Loucy (cell line): ENCODE results near the gene DEDD.
A peak's percentile ranks its signal among the peaks of the same experiment; 100 is the strongest.

Experiments
- H2AFZ ChIP-seq: fragments of 200-600 bp; sonication (generic); 2 replicates; pipeline ENCODE4 v1.6.0; 2016; ENCODE audit warnings: antibody characterized with exemption, mild to moderate bottlenecking, low read length, moderate library complexity
- H3F3A ChIP-seq: fragments of 200-600 bp; 2 replicates; pipeline ENCODE4 v1.6.0; 2016; ENCODE audit warnings: antibody characterized with exemption, low read depth, mild to moderate bottlenecking
- H3K27me3 ChIP-seq: fragments of 200-600 bp; sonication (generic); 2 replicates; pipeline ENCODE4 v1.6.1; 2014; ENCODE audit warnings: low read length, mild to moderate bottlenecking; ENCODE audit not compliant: insufficient read depth, poor library complexity, severe bottlenecking
- H3K36me3 ChIP-seq: fragments of 200-600 bp; sonication (generic); 2 replicates; pipeline ENCODE4 v1.6.1; 2016; ENCODE audit warnings: low read length; ENCODE audit not compliant: insufficient read depth
- H3K4me1 ChIP-seq: fragments of 200-600 bp; sonication (generic); 2 replicates; pipeline ENCODE4 v1.5.1; 2014; ENCODE audit warnings: low read length, mild to moderate bottlenecking; ENCODE audit not compliant: insufficient read depth, poor library complexity, severe bottlenecking
- H3K4me2 ChIP-seq: fragments of 200-600 bp; sonication (generic); 2 replicates; pipeline ENCODE4 v1.6.0; 2014; ENCODE audit warnings: antibody characterized with exemption, low read length, low read depth, mild to moderate bottlenecking; ENCODE audit not compliant: poor library complexity, severe bottlenecking
- H3K4me3 ChIP-seq: fragments of 200-600 bp; sonication (generic); 2 replicates; pipeline ENCODE4 v1.5.1; 2014; ENCODE audit warnings: low read length, mild to moderate bottlenecking, mixed read lengths; ENCODE audit not compliant: poor library complexity, severe bottlenecking
- H3K79me2 ChIP-seq: fragments of 200-600 bp; sonication (generic); 2 replicates; pipeline ENCODE4 v1.6.1; 2014; ENCODE audit warnings: low read length; ENCODE audit not compliant: insufficient read depth
- H3K9ac ChIP-seq: fragments of 200-600 bp; sonication (generic); 2 replicates; pipeline ENCODE4 v1.6.0; 2014; ENCODE audit warnings: mild to moderate bottlenecking, low read depth, low read length, moderate library complexity; ENCODE audit not compliant: poor library complexity, severe bottlenecking
- H3K9me2 ChIP-seq: fragments of 200-600 bp; sonication (generic); replicated peaks from 2 replicates; pipeline ENCODE4 v1.6.1; 2016; ENCODE audit warnings: low read depth, low read length, mixed read lengths
- H3K9me3 ChIP-seq: fragments of 200-600 bp; sonication (generic); 2 replicates; pipeline ENCODE4 v1.6.1; 2014; ENCODE audit warnings: mild to moderate bottlenecking, antibody characterized with exemption, low read length, low read depth; ENCODE audit not compliant: insufficient read depth
- H4K20me1 ChIP-seq: fragments of 200-600 bp; sonication (generic); 2 replicates; pipeline ENCODE4 v1.6.0; 2014; ENCODE audit warnings: antibody characterized with exemption, low read length, mild to moderate bottlenecking; ENCODE audit not compliant: insufficient read depth, poor library complexity, severe bottlenecking
- CTCF ChIP-seq: fragments of 200-600 bp; sonication (generic); conservative IDR thresholded peaks from 2 replicates; pipeline ENCODE4 v1.5.1; 2014; ENCODE audit warnings: mild to moderate bottlenecking, antibody characterized with exemption, low read length
- EZH2phosphoT487 ChIP-seq: fragments of 200-600 bp; IDR thresholded peaks from 2 replicates; pipeline ENCODE4 v1.6.1; 2018; ENCODE audit warnings: antibody characterized with exemption, mild to moderate bottlenecking, moderate library complexity, borderline replicate concordance

DEDD gene

GRCh38 chr1:161179698-161180097 lies 47.2 kb upstream of the DEDD start:
- Histone ChIP-seq H3K27me3 (no peaks in the 10 kb centered on the region), H3K4me2 (no peak overlapping the region), H3K9ac (no peak overlapping the region), H3F3A (no peaks in the 10 kb centered on the region), H3K79me2 (peaks cover 25% of the 10 kb centered on the region), H3K9me2 (no peaks in the 10 kb centered on the region), H3K4me1 (peaks cover 57% of the 10 kb centered on the region), H3K36me3 (peaks cover 2% of the 10 kb centered on the region; the same call in 1 of the 2 replicates), H3K9me3 (no peaks in the 10 kb centered on the region), H4K20me1 (peaks cover 6% of the 10 kb centered on the region), H2AFZ (no peak overlapping the region), H3K4me3 (no peak overlapping the region)
- TF ChIP-seq CTCF: no peak
- no peak for TF ChIP-seq EZH2phosphoT487

GRCh38 chr1:161177936-161178244 lies 45.4 kb upstream of the DEDD start:
- peak overlapping the region; percentile 78 for H3K4me2 ChIP-seq
- peaks cover 26% of the 10 kb centered on the region for H3K79me2 ChIP-seq
- no peaks in the 10 kb centered on the region for H3K9me2 ChIP-seq
- no peaks in the 10 kb centered on the region for H3K9me3 ChIP-seq
- peaks cover 42% of the 10 kb centered on the region for H3K4me1 ChIP-seq
- no peaks in the 10 kb centered on the region for H3F3A ChIP-seq
- no peaks in the 10 kb centered on the region for H3K27me3 ChIP-seq
- H3K36me3 ChIP-seq: peaks cover 15% of the 10 kb centered on the region; the same call in 1 of the 2 replicates
- peaks cover 6% of the 10 kb centered on the region for H4K20me1 ChIP-seq
- peak overlapping the region; percentile 80 for H3K9ac ChIP-seq
- TF ChIP-seq CTCF (0 out of 2 replicates have a peak, but pooled peaks have one; percentile 2), EZH2phosphoT487 (no peak)
- H2AFZ ChIP-seq: 0 out of 2 replicates have a peak overlapping the region, but pooled peaks have one; percentile 89
- H3K4me3 ChIP-seq: peak overlapping the region; percentile 93

GRCh38 chr1:161177112-161177935 lies 44.9 kb upstream of the DEDD start, which contains the start of gene B4GALT3:
B4GALT3 (minus strand) TSS chr1:161177507; CDS start chr1:161176060, 1,447 bp downstream.
- Histone ChIP-seq H3K9me2 (no peaks in the 10 kb centered on the region), H2AFZ (peak within 1 kb of the TSS; percentile 89), H3F3A (no peaks in the 10 kb centered on the region), H3K9me3 (no peaks in the 10 kb centered on the region), H3K4me3 (peak within 1 kb of the TSS; percentile 93), H3K36me3 (peaks cover 16% of the 10 kb centered on the region; the same call in 1 of the 2 replicates), H3K4me2 (peak within 1 kb of the TSS; percentile 78), H3K79me2 (peaks cover 27% of the 10 kb centered on the region), H3K27me3 (no peaks in the 10 kb centered on the region), H3K9ac (peak within 1 kb of the TSS; percentile 80), H3K4me1 (peaks cover 36% of the 10 kb centered on the region), H4K20me1 (peaks cover 6% of the 10 kb centered on the region)
- no peak for TF ChIP-seq EZH2phosphoT487
- TF ChIP-seq CTCF: peak; percentile 47
